HCT116 (cell line): Measurements from ENCODE around the gene GTF3C1. TPM values are rescaled to one million over a fixed set of nuclear protein-coding genes. Genes with fewer than 3 reads are reported as not detected.

Source experiments
- ATAC-seq: fragments of 200-7000 bp; cut with Tn5 transposase; 2 replicates; pipeline ENCODE4 v1.9.1; 2020; ENCODE audit warnings: mild to moderate bottlenecking, moderate library complexity
- BruUV-seq: library from RNA; stranded (reverse); fragments of 400-500 nt; replicated peaks from 2 replicates; lab custom pipeline; 2021; lab: Mats Ljungman, UMichigan
- CTCF ChIA-PET: fragments of 300-600 bp; sonication (Branson Sonifier 250); formaldehyde crosslinking; loops from one replicate; lab custom pipeline; 2021; ENCODE audit warnings: antibody characterized with exemption; lab: Charles Lee
- POLR2A ChIA-PET: fragments of 300-600, 350-600 bp; sonication (Branson Sonifier 250); formaldehyde crosslinking; loops from one replicate; lab custom pipeline; 2021; ENCODE audit warnings: antibody characterized with exemption; lab: Charles Lee
- RAD21 ChIA-PET, 2 experiments: fragments of 300-600 bp; sonication (Branson Sonifier 250); formaldehyde crosslinking; loops; one replicate each; lab custom pipeline; 2023; ENCODE audit warnings: low total read pairs in 2 of 2; ENCODE audit not compliant: uncharacterized antibody in 2 of 2, unreplicated experiment in 2 of 2, low non-redundant PET in 1 of 2; lab: Charles Lee
- DNase-seq: peaks from one replicate; pipeline ENCODE4 v3.0.0-alpha.2; 2010; ENCODE audit warnings: low read depth, low spot score
- H2AFZ ChIP-seq: fragments of 200-600 bp; shearing (Covaris generic), sonication (generic); 2 replicates; pipeline ENCODE4 v1.6.1; 2017; ENCODE audit warnings: low read depth, mixed run types, mixed read lengths, antibody characterized with exemption, low read length; ENCODE audit not compliant: poor library complexity, severe bottlenecking
- H3K27ac ChIP-seq: 2 replicates; pipeline ENCODE4 v1.5.1; 2012; ENCODE audit warnings: low read depth, low read length
- H3K27me3 ChIP-seq: fragments of 200-600 bp; sonication (generic); 2 replicates; pipeline ENCODE4 v1.6.1; 2016; ENCODE audit warnings: mixed run types, low read length, mixed read lengths; ENCODE audit not compliant: insufficient read depth
- H3K36me3 ChIP-seq, 2 experiments: fragments of 200-500 bp in 1 of 2; fragments of 200-600 bp in 1 of 2; sonication (Bioruptor generic) in 1 of 2; sonication (generic) in 1 of 2; 2 replicates each; pipeline versions ENCODE4 v1.5.1 to v1.6.1; 2014 to 2016; ENCODE audit warnings: low read length in 2 of 2, inconsistent platforms in 1 of 2, mixed read lengths in 1 of 2, mixed run types in 1 of 2; ENCODE audit not compliant: insufficient read depth in 2 of 2, control insufficient read depth in 1 of 2
- H3K4me1 ChIP-seq, 2 experiments: fragments of 200-600 bp in 1 of 2; sonication (generic) in 1 of 2; 2 replicates each; pipeline versions ENCODE4 v1.5.1 to v1.6.1; 2012 to 2017; ENCODE audit warnings: low read length in 2 of 2, inconsistent platforms in 1 of 2, mild to moderate bottlenecking in 1 of 2, mixed read lengths in 1 of 2, mixed run types in 1 of 2, moderate library complexity in 1 of 2; ENCODE audit not compliant: insufficient read depth in 2 of 2, control insufficient read depth in 1 of 2
- H3K4me2 ChIP-seq: fragments of 200-600 bp; sonication (generic); 2 replicates; pipeline ENCODE4 v1.6.1; 2017; ENCODE audit warnings: mixed run types, low read length, mixed read lengths
- H3K4me3 ChIP-seq, 2 experiments: fragments of 200-600 bp in 1 of 2; sonication (generic) in 1 of 2; replicated peaks in 1 of 2; 2 replicates each; pipeline ENCODE4 v1.5.1; 2011 to 2016; ENCODE audit warnings: low read length in 2 of 2, control low read depth in 1 of 2, low read depth in 1 of 2, mild to moderate bottlenecking in 1 of 2, mixed read lengths in 1 of 2, mixed run types in 1 of 2
- H3K79me2 ChIP-seq: fragments of 200-600 bp; sonication (generic); 2 replicates; pipeline ENCODE4 v1.6.1; 2017; ENCODE audit warnings: mild to moderate bottlenecking, mixed run types, low read length, moderate library complexity, mixed read lengths; ENCODE audit not compliant: insufficient read depth
- H3K9ac ChIP-seq: fragments of 200-600 bp; sonication (generic); 2 replicates; pipeline ENCODE4 v1.6.1; 2016; ENCODE audit warnings: low read length, mixed read lengths
- H3K9me2 ChIP-seq: fragments of 200-600 bp; sonication (generic), shearing (Covaris generic); 2 replicates; pipeline ENCODE4 v1.6.1; 2017; ENCODE audit warnings: mixed run types, mild to moderate bottlenecking, moderate library complexity; ENCODE audit not compliant: insufficient read depth
- H3K9me3 ChIP-seq, 2 experiments: fragments of 200-500 bp in 1 of 2; fragments of 200-600 bp in 1 of 2; sonication (Bioruptor generic) in 1 of 2; sonication (generic) in 1 of 2; 2 replicates each; pipeline ENCODE4 v1.6.1; 2014 to 2017; ENCODE audit warnings: low read length in 2 of 2, mixed read lengths in 2 of 2, inconsistent platforms in 1 of 2, low read depth in 1 of 2, mild to moderate bottlenecking in 1 of 2, mixed run types in 1 of 2, moderate library complexity in 1 of 2; ENCODE audit not compliant: control insufficient read depth in 1 of 2, insufficient read depth in 1 of 2
- H4K20me1 ChIP-seq: fragments of 200-600 bp; sonication (generic), shearing (Covaris generic); 2 replicates; pipeline ENCODE4 v1.6.1; 2017; ENCODE audit warnings: mixed run types, mild to moderate bottlenecking, moderate library complexity; ENCODE audit not compliant: insufficient read depth
- CBX3 ChIP-seq: IDR thresholded peaks from 2 replicates; pipeline ENCODE4 v1.6.1; 2012; ENCODE audit warnings: low read depth
- CEBPB ChIP-seq: IDR thresholded peaks from 2 replicates; pipeline ENCODE4 v1.6.1; 2012; ENCODE audit warnings: low read depth
- EGR1 ChIP-seq: IDR thresholded peaks from 2 replicates; pipeline ENCODE4 v1.6.1; 2012; ENCODE audit warnings: low read depth
- ELF1 ChIP-seq: IDR thresholded peaks from 2 replicates; pipeline ENCODE4 v1.6.1; 2012; ENCODE audit warnings: low read depth, borderline replicate concordance
- EZH2 ChIP-seq: fragments of 200-600 bp; sonication (generic); IDR thresholded peaks from 2 replicates; pipeline ENCODE4 v1.6.1; 2017; ENCODE audit warnings: antibody characterized with exemption, mixed run types
- FOSL1 ChIP-seq: IDR thresholded peaks from 2 replicates; pipeline ENCODE4 v1.6.1; 2012; ENCODE audit warnings: low read depth
- JUND ChIP-seq: IDR thresholded peaks from 2 replicates; pipeline ENCODE4 v1.6.1; 2012
- MAX ChIP-seq: IDR thresholded peaks from 2 replicates; pipeline ENCODE4 v1.6.1; 2012
- POLR2A ChIP-seq: IDR thresholded peaks from 2 replicates; pipeline ENCODE4 v1.7.0; 2011; ENCODE audit warnings: borderline replicate concordance; ENCODE audit not compliant: insufficient read depth, insufficient read length; ENCODE audit errors: extremely low read depth
- RAD21 ChIP-seq: IDR thresholded peaks from 2 replicates; pipeline ENCODE4 v1.6.1; 2012; ENCODE audit warnings: low read depth, mild to moderate bottlenecking
- REST ChIP-seq: IDR thresholded peaks from 2 replicates; pipeline ENCODE4 v1.6.1; 2012; ENCODE audit warnings: low read depth
- SIN3A ChIP-seq: IDR thresholded peaks from 2 replicates; pipeline ENCODE4 v1.6.1; 2012; ENCODE audit warnings: low read depth
- SP1 ChIP-seq: IDR thresholded peaks from 2 replicates; pipeline ENCODE4 v1.6.1; 2012; ENCODE audit warnings: low read depth
- SRF ChIP-seq: IDR thresholded peaks from 2 replicates; pipeline ENCODE4 v1.6.1; 2012; ENCODE audit warnings: low read depth
- TCF7L2 ChIP-seq: IDR thresholded peaks from 2 replicates; pipeline ENCODE4 v1.7.0; 2011; ENCODE audit warnings: borderline replicate concordance, inconsistent platforms; ENCODE audit not compliant: insufficient read depth, insufficient read length; ENCODE audit errors: extremely low read depth
- YY1 ChIP-seq: IDR thresholded peaks from 2 replicates; pipeline ENCODE4 v1.6.1; 2011; ENCODE audit warnings: low read length, low read depth, moderate library complexity, mild to moderate bottlenecking; ENCODE audit not compliant: insufficient replicate concordance; ENCODE audit errors: extremely low read depth
- ZBTB33 ChIP-seq: IDR thresholded peaks from 2 replicates; pipeline ENCODE4 v1.6.1; 2011; ENCODE audit warnings: mild to moderate bottlenecking, low read length, moderate library complexity; ENCODE audit not compliant: insufficient replicate concordance; ENCODE audit errors: extremely low read depth
- ZFX ChIP-seq: fragments of 450-650 bp; IDR thresholded peaks from 2 replicates; pipeline ENCODE4 v1.6.1; 2017
- ZNF274 ChIP-seq: fragments of 200-500 bp; sonication (Bioruptor generic); IDR thresholded peaks from 2 replicates; pipeline ENCODE4 v1.6.1; 2014; ENCODE audit warnings: mild to moderate bottlenecking, low read depth, low read length, inconsistent platforms
- intact Hi-C: fragments of 100-400 bp; cut with micrococcal nuclease; formaldehyde crosslinking; loops from 2 replicates; pipeline ENCODE4 v1.10.0; 2022
- total RNA-seq: library from RNA; stranded (reverse); gene quantifications from one replicate; pipeline ENCODE4 v1.2.1, GENCODE V29; 2021; ENCODE audit not compliant: unreplicated experiment
- TF ChIP-seq, protein P1 (sequence below): IDR thresholded peaks from 2 replicates; pipeline ENCODE4 v1.6.1; 2012

Gene GTF3C1
- total RNA-seq, 1 experiment from 2014 or later: 97.5 TPM

DNA sequence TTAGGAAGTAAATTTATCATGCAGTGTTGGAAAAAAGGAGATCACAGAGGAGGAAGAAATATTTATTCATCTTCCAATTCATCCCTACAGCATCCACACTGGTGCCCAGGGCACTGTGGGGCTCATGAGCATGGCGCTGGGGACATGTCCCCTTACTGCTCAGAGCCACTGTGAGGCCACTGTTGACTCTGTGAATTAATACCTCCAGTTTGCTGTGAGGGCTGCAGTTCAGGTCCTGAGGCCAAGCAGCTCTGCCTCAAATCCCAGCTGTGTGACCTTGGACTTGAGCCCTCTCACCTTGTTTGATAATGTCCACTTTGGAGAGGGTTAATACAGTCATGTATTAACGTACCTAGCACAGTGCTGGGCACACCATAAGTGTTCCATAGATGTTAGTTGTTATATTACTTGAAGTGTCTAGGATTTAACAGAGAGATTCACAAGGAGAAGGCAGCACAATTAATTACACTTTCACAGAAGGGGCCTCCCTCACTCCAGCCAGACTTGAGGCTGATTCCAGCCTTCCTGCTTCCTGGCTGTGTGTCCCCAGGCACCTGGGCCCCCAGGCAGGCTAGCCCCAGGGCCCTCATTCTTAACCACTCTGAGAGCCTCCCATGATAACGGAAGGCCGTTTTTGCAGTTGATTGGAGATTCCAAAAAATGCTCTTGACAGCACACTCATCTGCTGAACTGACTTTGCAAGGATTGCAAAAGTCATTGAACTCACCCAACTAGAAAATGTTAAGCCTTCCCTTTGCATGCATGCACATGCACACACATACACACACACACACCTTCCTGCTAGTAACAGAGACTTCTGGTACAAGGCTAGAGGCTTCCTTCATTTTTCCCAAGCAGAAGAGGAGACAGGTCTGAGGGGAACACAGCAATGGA, 29.6 kb upstream of the GTF3C1 start:
- Histone ChIP-seq H2AFZ (no peak overlapping the region), H3K27ac (peak overlapping the region; percentile 64), H3K4me1 (peaks cover 29 to 30% of the 10 kb centered on the region in 2 experiments), H4K20me1 (no peaks in the 10 kb centered on the region), H3K9ac (peak overlapping the region; percentile 21), H3K9me2 (no peaks in the 10 kb centered on the region), H3K4me3 (peak overlapping the region in 1 of 2 experiments; percentile 39; a peak in 2 of 4 replicates), H3K27me3 (no peaks in the 10 kb centered on the region), H3K9me3 (no peaks in the 10 kb centered on the region), H3K79me2 (no peaks in the 10 kb centered on the region), H3K4me2 (peak overlapping the region; percentile 67), H3K36me3 (no peaks in the 10 kb centered on the region)
- DNase-seq (no peak), ATAC-seq (peak; percentile 43)
- RAD21 ChIA-PET: interaction anchor here in 1 of 2 experiments (0.5 kb wide), 1 partner anchor 28 kb away, joined by 3 read pairs; no protein-coding TSS in a partner anchor
- intact Hi-C loops: no loop called here
- CTCF ChIA-PET: interaction anchor here (1.0 kb wide), 1 partner anchor 8 kb away, joined by 4 read pairs; no protein-coding TSS in a partner anchor
- no TSS peak for BruUV-seq
- POLR2A ChIA-PET: no interaction called here
- no peak for TF ChIP-seq ZFX
- no peak for TF ChIP-seq ZNF274
- TF ChIP-seq REST: no peak
- no peak for TF ChIP-seq RAD21
- TF ChIP-seq TCF7L2: no peak
- TF ChIP-seq EGR1: no peak
- TF ChIP-seq ELF1: no peak
- TF ChIP-seq CEBPB: no peak
- no peak for TF ChIP-seq SP1
- TF ChIP-seq SRF: no peak
- TF ChIP-seq POLR2A: no peak
- TF ChIP-seq JUND: no peak
- TF ChIP-seq FOSL1: no peak
- no peak for TF ChIP-seq MAX
- no peak for TF ChIP-seq EZH2
- no peak for TF ChIP-seq CBX3
- TF ChIP-seq SIN3A: no peak
- no peak for TF ChIP-seq ZBTB33
- TF ChIP-seq YY1: no peak
- TF ChIP-seq, protein P1, sequence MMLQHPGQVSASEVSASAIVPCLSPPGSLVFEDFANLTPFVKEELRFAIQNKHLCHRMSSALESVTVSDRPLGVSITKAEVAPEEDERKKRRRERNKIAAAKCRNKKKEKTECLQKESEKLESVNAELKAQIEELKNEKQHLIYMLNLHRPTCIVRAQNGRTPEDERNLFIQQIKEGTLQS: no peak
- TF ChIP-seq, all 23 proteins: peak for 0
